GM18858 (cell line): ENCODE results near the gene TTC36.
"Not testable (repeated sequence)": the region's sequence is repeated elsewhere in the genome, so short reads cannot be mapped to it uniquely, and the experiment has no call there.

Experiments used
- ATAC-seq: cut with Tn5 transposase; IDR thresholded peaks from one replicate; pipeline ENCODE4 v1.9.1; 2021; ENCODE audit not compliant: unreplicated experiment

Gene TTC36

DNA sequence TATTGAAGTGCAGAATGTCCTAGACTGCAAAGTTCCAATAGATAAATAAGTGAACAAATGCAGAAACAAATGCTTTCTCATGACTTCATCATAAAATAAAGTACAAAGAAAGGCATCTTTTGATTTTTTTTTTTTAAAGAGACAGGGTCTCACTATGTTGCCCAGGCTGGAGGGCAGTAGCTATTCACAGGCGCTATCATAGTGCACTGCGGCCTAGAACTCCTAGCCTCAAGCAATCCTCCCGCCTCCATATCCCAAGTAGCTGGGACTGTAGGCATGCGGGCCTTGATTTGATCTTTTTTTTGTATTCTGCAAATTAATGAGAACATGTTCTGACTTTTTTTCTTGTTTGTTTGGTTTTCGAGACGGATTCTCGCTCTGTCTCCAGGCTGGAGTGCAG lies 47.4 kb downstream of the TTC36 start:
- ATAC-seq, result no peak

DNA sequence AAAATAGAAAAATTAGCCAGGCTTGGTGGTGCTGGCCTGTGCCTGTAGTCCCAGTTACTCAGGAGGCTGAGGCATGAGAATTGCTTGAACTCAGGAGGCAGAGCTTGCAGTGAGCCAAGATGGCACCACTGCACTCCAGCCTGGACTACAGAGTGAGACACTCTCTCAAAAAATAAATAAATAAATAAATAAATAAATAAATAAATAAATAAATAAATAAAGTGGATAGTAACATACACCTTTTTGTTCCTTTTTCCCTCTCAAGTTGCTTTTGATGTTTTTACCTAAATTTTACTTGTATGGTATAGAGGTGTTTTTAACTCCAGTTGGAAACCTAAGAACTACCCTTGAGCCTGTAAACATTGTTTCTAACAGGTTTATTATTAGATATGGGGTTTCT lies 50.7 kb downstream of the TTC36 start:
- not testable (repeated sequence) for ATAC-seq
